K562 (cell line): Measurements from ENCODE around the gene UGT8.

Source experiments
- CBX2 ChIP-seq: fragments of 200-600 bp; sonication (generic); IDR thresholded peaks from one replicate; pipeline ENCODE4 v1.6.1; 2012; ENCODE audit warnings: mild to moderate bottlenecking, low read length, inconsistent platforms; ENCODE audit not compliant: insufficient read depth, poor library complexity, severe bottlenecking
- LEF1 ChIP-seq: fragments of 450-650 bp; IDR thresholded peaks from 2 replicates; pipeline ENCODE4 v1.6.1; 2016; ENCODE audit warnings: mild to moderate bottlenecking
- YY1 ChIP-seq, 3 experiments: IDR thresholded peaks; 2 replicates each; pipeline ENCODE4 v1.6.1; 2011; ENCODE audit warnings: low read length in 2 of 3, mild to moderate bottlenecking in 2 of 3, moderate library complexity in 2 of 3, borderline replicate concordance in 1 of 3, control low read depth in 1 of 3, low read depth in 1 of 3; ENCODE audit not compliant: insufficient read depth in 3 of 3, insufficient replicate concordance in 2 of 3, control insufficient read depth in 1 of 3, insufficient read length in 1 of 3; ENCODE audit errors: extremely low read depth in 1 of 3

GRCh38 chr4:114599903-114600552 is 1.4 kb downstream of the UGT8 start:
- TF ChIP-seq CBX2 (no peak), YY1 (IDR thresholded peaks at IDR 0.05; ENCODE audit: borderline replicate concordance in 1 of 3, control insufficient read depth in 1 of 3, extremely low read depth in 1 of 3, insufficient read depth in 3 of 3, insufficient read length in 1 of 3, insufficient replicate concordance in 2 of 3, low read depth in 1 of 3, low read length in 2 of 3) (no peak), LEF1 (no peak)
